PC-9 (cell line): Measurements from ENCODE around the gene SMCR8.

Experiments used
- EZH2 ChIP-seq: fragments of 200-600 bp; sonication (generic); IDR thresholded peaks from 2 replicates; pipeline ENCODE4 v1.8.0; 2017; ENCODE audit warnings: antibody characterized with exemption, low read depth
- TF ChIP-seq, protein P1 (sequence below): fragments of 200-600 bp; sonication (generic); conservative IDR thresholded peaks from 2 replicates; pipeline ENCODE4 v1.6.1; 2017; ENCODE audit warnings: mixed run types, antibody characterized with exemption, mild to moderate bottlenecking, moderate library complexity

DNA sequence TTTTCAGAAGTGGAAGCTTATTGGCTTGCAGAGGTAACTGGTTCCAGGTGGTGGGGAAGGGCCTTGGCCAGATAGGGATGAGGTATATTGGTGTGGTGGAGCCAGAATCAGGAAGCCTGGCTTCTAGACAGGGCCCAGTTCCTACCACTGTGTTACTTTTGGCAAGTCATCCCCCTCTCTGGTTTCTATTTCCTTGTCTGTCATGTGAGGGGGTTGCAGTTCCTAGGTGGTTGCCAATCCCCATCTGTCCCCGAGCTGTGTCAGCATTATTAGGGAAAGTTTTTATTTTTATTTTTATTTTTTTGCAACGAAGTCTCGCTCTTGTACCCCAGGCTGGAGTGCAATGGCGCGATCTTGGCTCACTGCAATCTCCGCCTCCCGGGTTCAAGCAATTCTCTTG lies 3.0 kb downstream of the SMCR8 start:
- TF ChIP-seq, protein P1, sequence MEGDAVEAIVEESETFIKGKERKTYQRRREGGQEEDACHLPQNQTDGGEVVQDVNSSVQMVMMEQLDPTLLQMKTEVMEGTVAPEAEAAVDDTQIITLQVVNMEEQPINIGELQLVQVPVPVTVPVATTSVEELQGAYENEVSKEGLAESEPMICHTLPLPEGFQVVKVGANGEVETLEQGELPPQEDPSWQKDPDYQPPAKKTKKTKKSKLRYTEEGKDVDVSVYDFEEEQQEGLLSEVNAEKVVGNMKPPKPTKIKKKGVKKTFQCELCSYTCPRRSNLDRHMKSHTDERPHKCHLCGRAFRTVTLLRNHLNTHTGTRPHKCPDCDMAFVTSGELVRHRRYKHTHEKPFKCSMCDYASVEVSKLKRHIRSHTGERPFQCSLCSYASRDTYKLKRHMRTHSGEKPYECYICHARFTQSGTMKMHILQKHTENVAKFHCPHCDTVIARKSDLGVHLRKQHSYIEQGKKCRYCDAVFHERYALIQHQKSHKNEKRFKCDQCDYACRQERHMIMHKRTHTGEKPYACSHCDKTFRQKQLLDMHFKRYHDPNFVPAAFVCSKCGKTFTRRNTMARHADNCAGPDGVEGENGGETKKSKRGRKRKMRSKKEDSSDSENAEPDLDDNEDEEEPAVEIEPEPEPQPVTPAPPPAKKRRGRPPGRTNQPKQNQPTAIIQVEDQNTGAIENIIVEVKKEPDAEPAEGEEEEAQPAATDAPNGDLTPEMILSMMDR: no peak
- TF ChIP-seq EZH2: no peak
